Measurements from ENCODE around the gene MBL2. TPM values are rescaled to one million over a fixed set of nuclear protein-coding genes. Genes with fewer than 3 reads are reported as not detected.

MBL2 gene
- polyA plus RNA-seq, 1 donor from 2014 or later, result not detected

GRCh38 chr10:52758406-52758805 is 14.2 kb downstream of the MBL2 start:
- no peaks in the 10 kb centered on the region for H3K9me2 ChIP-seq (ENCODE audit: insufficient read depth, low read length)
- no peaks in the 10 kb centered on the region for H3K79me2 ChIP-seq (replicated peaks; ENCODE audit: insufficient read depth, low read length)
- H3K27me3 ChIP-seq (ENCODE audit: insufficient read depth, low read depth, low read length), result no peaks in the 10 kb centered on the region
- no peak overlapping the region for H3K4me2 ChIP-seq (ENCODE audit: low read length)
- no peak overlapping the region for H3K9ac ChIP-seq (ENCODE audit: low read length)
- no peaks in the 10 kb centered on the region for H3F3A ChIP-seq (ENCODE audit: insufficient read depth, low read length, poor library complexity, severe bottlenecking)
- H3K36me3 ChIP-seq (ENCODE audit: insufficient read depth, low read length), result no peaks in the 10 kb centered on the region
- H4K20me1 ChIP-seq (ENCODE audit: insufficient read depth), result no peaks in the 10 kb centered on the region
- H3K27ac ChIP-seq (ENCODE audit: low read length), result no peak overlapping the region
- no peak for TF ChIP-seq RAD21 (conservative IDR thresholded peaks at IDR 0.05)
- no peak for TF ChIP-seq POLR2AphosphoS5 (IDR thresholded peaks at IDR 0.05)
- no peak for TF ChIP-seq TAF1 (IDR thresholded peaks at IDR 0.05; ENCODE audit: low read depth)
- TF ChIP-seq EZH2 (IDR thresholded peaks at IDR 0.05; ENCODE audit: borderline replicate concordance, insufficient read depth, low read length, poor library complexity, severe bottlenecking), result no peak
- no peak for TF ChIP-seq MXI1 (conservative IDR thresholded peaks at IDR 0.05; ENCODE audit: poor library complexity, severe bottlenecking)
- H3K9me3 ChIP-seq (ENCODE audit: low read length), result no peaks in the 10 kb centered on the region
- H3K4me3 ChIP-seq (ENCODE audit: low read length), result no peak overlapping the region
- no peak overlapping the region for H2AFZ ChIP-seq (ENCODE audit: low read depth, low read length)

GRCh38 chr10:52757773-52758172 is 14.8 kb downstream of the MBL2 start:
- Histone ChIP-seq H3F3A (ENCODE audit: insufficient read depth, low read length, poor library complexity, severe bottlenecking) (no peaks in the 10 kb centered on the region), H3K9me3 (ENCODE audit: low read length) (no peaks in the 10 kb centered on the region), H2AFZ (ENCODE audit: low read depth, low read length) (no peak overlapping the region), H3K36me3 (ENCODE audit: insufficient read depth, low read length) (no peaks in the 10 kb centered on the region), H3K79me2 (replicated peaks; ENCODE audit: insufficient read depth, low read length) (no peaks in the 10 kb centered on the region), H3K27me3 (ENCODE audit: insufficient read depth, low read depth, low read length) (no peaks in the 10 kb centered on the region), H3K9ac (ENCODE audit: low read length) (no peak overlapping the region), H4K20me1 (ENCODE audit: insufficient read depth) (no peaks in the 10 kb centered on the region), H3K4me3 (ENCODE audit: low read length) (no peak overlapping the region), H3K4me2 (ENCODE audit: low read length) (no peak overlapping the region), H3K9me2 (ENCODE audit: insufficient read depth, low read length) (no peaks in the 10 kb centered on the region), H3K27ac (ENCODE audit: low read length) (no peak overlapping the region)
- TF ChIP-seq, protein P1, sequence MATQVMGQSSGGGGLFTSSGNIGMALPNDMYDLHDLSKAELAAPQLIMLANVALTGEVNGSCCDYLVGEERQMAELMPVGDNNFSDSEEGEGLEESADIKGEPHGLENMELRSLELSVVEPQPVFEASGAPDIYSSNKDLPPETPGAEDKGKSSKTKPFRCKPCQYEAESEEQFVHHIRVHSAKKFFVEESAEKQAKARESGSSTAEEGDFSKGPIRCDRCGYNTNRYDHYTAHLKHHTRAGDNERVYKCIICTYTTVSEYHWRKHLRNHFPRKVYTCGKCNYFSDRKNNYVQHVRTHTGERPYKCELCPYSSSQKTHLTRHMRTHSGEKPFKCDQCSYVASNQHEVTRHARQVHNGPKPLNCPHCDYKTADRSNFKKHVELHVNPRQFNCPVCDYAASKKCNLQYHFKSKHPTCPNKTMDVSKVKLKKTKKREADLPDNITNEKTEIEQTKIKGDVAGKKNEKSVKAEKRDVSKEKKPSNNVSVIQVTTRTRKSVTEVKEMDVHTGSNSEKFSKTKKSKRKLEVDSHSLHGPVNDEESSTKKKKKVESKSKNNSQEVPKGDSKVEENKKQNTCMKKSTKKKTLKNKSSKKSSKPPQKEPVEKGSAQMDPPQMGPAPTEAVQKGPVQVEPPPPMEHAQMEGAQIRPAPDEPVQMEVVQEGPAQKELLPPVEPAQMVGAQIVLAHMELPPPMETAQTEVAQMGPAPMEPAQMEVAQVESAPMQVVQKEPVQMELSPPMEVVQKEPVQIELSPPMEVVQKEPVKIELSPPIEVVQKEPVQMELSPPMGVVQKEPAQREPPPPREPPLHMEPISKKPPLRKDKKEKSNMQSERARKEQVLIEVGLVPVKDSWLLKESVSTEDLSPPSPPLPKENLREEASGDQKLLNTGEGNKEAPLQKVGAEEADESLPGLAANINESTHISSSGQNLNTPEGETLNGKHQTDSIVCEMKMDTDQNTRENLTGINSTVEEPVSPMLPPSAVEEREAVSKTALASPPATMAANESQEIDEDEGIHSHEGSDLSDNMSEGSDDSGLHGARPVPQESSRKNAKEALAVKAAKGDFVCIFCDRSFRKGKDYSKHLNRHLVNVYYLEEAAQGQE (IDR thresholded peaks at IDR 0.05; ENCODE audit: borderline replicate concordance), result no peak
- TF ChIP-seq EZH2 (IDR thresholded peaks at IDR 0.05; ENCODE audit: borderline replicate concordance, insufficient read depth, low read length, poor library complexity, severe bottlenecking) (no peak), EP300 (conservative IDR thresholded peaks at IDR 0.05; ENCODE audit: poor library complexity, severe bottlenecking) (no peak), TAF1 (IDR thresholded peaks at IDR 0.05; ENCODE audit: low read depth) (no peak), SMC3 (conservative IDR thresholded peaks at IDR 0.05; ENCODE audit: poor library complexity) (no peak), POLR2AphosphoS5 (IDR thresholded peaks at IDR 0.05) (no peak), RAD21 (conservative IDR thresholded peaks at IDR 0.05) (no peak), MXI1 (conservative IDR thresholded peaks at IDR 0.05; ENCODE audit: poor library complexity, severe bottlenecking) (no peak)
- TF ChIP-seq, protein P2, sequence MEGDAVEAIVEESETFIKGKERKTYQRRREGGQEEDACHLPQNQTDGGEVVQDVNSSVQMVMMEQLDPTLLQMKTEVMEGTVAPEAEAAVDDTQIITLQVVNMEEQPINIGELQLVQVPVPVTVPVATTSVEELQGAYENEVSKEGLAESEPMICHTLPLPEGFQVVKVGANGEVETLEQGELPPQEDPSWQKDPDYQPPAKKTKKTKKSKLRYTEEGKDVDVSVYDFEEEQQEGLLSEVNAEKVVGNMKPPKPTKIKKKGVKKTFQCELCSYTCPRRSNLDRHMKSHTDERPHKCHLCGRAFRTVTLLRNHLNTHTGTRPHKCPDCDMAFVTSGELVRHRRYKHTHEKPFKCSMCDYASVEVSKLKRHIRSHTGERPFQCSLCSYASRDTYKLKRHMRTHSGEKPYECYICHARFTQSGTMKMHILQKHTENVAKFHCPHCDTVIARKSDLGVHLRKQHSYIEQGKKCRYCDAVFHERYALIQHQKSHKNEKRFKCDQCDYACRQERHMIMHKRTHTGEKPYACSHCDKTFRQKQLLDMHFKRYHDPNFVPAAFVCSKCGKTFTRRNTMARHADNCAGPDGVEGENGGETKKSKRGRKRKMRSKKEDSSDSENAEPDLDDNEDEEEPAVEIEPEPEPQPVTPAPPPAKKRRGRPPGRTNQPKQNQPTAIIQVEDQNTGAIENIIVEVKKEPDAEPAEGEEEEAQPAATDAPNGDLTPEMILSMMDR (IDR thresholded peaks at IDR 0.05; ENCODE audit: poor library complexity, severe bottlenecking), result no peak

Measured in neural cell (in vitro differentiated cells).